ENCODE results near the gene TSPAN32. TPM values are rescaled to one million over a fixed set of nuclear protein-coding genes. Genes with fewer than 3 reads are reported as not detected.

Gene TSPAN32
- total and polyA plus RNA-seq, 2 donors = 4.0 to 15.7 TPM

GRCh38 chr11:2367266-2368160 lies 65.7 kb downstream of the TSPAN32 start:
- whole genome bisulfite sequencing = 92% methylated on average over 17 of the region's 17 CpGs

More at GRCh38 chr11:2367266-2368160, 65.7 kb downstream of the TSPAN32 start:
- H3K9me3 ChIP-seq (ENCODE audit: control insufficient read depth in 2 of 2, insufficient read depth in 1 of 2, low read length in 1 of 2) = no peaks in the 10 kb centered on the region
- H3K4me3 ChIP-seq (ENCODE audit: low read length in 2 of 2) = no peak overlapping the region
- H3K27me3 ChIP-seq (ENCODE audit: control insufficient read depth in 2 of 2, insufficient read depth in 1 of 2, low read length in 1 of 2) = no peaks in the 10 kb centered on the region
- no peak overlapping the region for H3K27ac ChIP-seq (ENCODE audit: low read depth in 1 of 2, low read length in 1 of 2)
- no peaks in the 10 kb centered on the region for H3K4me1 ChIP-seq (ENCODE audit: control insufficient read depth in 2 of 2, insufficient read depth in 2 of 2, low read length in 2 of 2)
- no peaks in the 10 kb centered on the region for H3K36me3 ChIP-seq (ENCODE audit: control insufficient read depth in 2 of 2, insufficient read depth in 2 of 2, low read length in 1 of 2)
- no peak for DNase-seq (ENCODE audit: low read depth in 6 of 9, low spot score in 9 of 9)

Other genes with a start within 250 kb of the TSPAN32 start
- gene IGF2, start 162.6 kb upstream of the TSPAN32 start, total RNA-seq = 38.2 TPM
- gene IGF2, start 162.6 kb upstream of the TSPAN32 start, polyA plus RNA-seq = 7.2 TPM
- gene INS, start 140.8 kb upstream of the TSPAN32 start, total RNA-seq = 0.42 TPM
- gene INS, start 140.8 kb upstream of the TSPAN32 start, polyA plus RNA-seq = 2.4 TPM
- 0.14 TPM for gene TH, start 130.2 kb upstream of the TSPAN32 start, total RNA-seq
- gene TH, start 130.2 kb upstream of the TSPAN32 start, polyA plus RNA-seq = 0.46 TPM
- gene ASCL2, start 31.4 kb upstream of the TSPAN32 start, total RNA-seq = 2.5 TPM
- 1.6 TPM for gene ASCL2, start 31.4 kb upstream of the TSPAN32 start, polyA plus RNA-seq
- gene C11orf21, start 95 bp upstream of the TSPAN32 start, total RNA-seq = 2.4 TPM
- gene C11orf21, start 95 bp upstream of the TSPAN32 start, polyA plus RNA-seq = 18.9 TPM
- 59.8 TPM for gene CD81, start 75.3 kb downstream of the TSPAN32 start, total RNA-seq
- 179 TPM for gene CD81, start 75.3 kb downstream of the TSPAN32 start, polyA plus RNA-seq
- 56.8 TPM for gene TSSC4, start 98.7 kb downstream of the TSPAN32 start, total RNA-seq
- gene TSSC4, start 98.7 kb downstream of the TSPAN32 start, polyA plus RNA-seq = 62.0 TPM
- 0.09 TPM for gene TRPM5, start 142.5 kb downstream of the TSPAN32 start, total RNA-seq
- gene TRPM5, start 142.5 kb downstream of the TSPAN32 start, polyA plus RNA-seq = 0.55 TPM
- gene KCNQ1, start 143.0 kb downstream of the TSPAN32 start, total RNA-seq = 0.94 TPM
- 3.7 TPM for gene KCNQ1, start 143.0 kb downstream of the TSPAN32 start, polyA plus RNA-seq